BE2C (cell line): ENCODE results near the gene MFSD1.

Experiments
- DNase-seq: peaks from one replicate; pipeline ENCODE4 v3.0.0-alpha.2; 2020
- H3K27me3 ChIP-seq: fragments of 250-450 bp; sonication (Bioruptor Pico); 2 replicates; pipeline ENCODE4 v1.5.1; 2020; ENCODE audit warnings: mild to moderate bottlenecking
- H3K36me3 ChIP-seq: fragments of 250-450 bp; sonication (Bioruptor Pico); 2 replicates; pipeline ENCODE4 v1.5.1; 2020; ENCODE audit warnings: mild to moderate bottlenecking
- H3K4me1 ChIP-seq: fragments of 250-450 bp; sonication (Bioruptor Pico); 2 replicates; pipeline ENCODE4 v1.5.1; 2020
- H3K4me3 ChIP-seq: 2 replicates; pipeline ENCODE4 v1.5.1; 2011; ENCODE audit warnings: low read depth, low read length
- H3K9me3 ChIP-seq: fragments of 250-450 bp; sonication (Bioruptor Pico); 2 replicates; pipeline ENCODE4 v1.5.1; 2020
- TF ChIP-seq, protein P1 (sequence below): IDR thresholded peaks from 2 replicates; pipeline ENCODE4 v1.5.1; 2012; ENCODE audit warnings: mild to moderate bottlenecking, low read depth, low read length

Gene MFSD1

DNA sequence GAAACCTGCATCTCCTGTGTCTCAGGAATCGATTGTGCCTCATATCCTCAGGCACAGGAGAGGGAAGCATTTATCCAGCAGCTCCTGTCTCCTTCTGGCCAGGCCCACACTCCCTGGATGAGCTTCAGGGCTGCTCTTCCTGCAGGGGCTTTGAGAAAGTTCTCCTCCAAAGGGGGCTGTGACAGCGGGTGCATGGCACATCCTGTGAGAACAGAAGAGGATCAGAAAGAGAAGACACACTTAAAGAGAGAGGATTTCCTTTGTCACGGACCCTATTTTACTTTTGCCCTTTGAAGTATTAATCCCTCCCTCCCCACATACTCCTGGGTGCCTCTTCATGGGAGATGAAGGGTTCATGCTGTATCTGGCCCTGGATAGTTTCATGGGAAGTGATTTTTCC, 46.0 kb downstream of the MFSD1 start:
- peaks cover 3% of the 10 kb centered on the region; the same call in 1 of the 2 replicates for H3K27me3 ChIP-seq
- no peak overlapping the region for H3K4me3 ChIP-seq
- no peaks in the 10 kb centered on the region for H3K36me3 ChIP-seq
- DNase-seq = no peak
- no peaks in the 10 kb centered on the region for H3K9me3 ChIP-seq
- TF ChIP-seq, protein P1, sequence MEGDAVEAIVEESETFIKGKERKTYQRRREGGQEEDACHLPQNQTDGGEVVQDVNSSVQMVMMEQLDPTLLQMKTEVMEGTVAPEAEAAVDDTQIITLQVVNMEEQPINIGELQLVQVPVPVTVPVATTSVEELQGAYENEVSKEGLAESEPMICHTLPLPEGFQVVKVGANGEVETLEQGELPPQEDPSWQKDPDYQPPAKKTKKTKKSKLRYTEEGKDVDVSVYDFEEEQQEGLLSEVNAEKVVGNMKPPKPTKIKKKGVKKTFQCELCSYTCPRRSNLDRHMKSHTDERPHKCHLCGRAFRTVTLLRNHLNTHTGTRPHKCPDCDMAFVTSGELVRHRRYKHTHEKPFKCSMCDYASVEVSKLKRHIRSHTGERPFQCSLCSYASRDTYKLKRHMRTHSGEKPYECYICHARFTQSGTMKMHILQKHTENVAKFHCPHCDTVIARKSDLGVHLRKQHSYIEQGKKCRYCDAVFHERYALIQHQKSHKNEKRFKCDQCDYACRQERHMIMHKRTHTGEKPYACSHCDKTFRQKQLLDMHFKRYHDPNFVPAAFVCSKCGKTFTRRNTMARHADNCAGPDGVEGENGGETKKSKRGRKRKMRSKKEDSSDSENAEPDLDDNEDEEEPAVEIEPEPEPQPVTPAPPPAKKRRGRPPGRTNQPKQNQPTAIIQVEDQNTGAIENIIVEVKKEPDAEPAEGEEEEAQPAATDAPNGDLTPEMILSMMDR = no peak
- no peaks in the 10 kb centered on the region for H3K4me1 ChIP-seq

DNA sequence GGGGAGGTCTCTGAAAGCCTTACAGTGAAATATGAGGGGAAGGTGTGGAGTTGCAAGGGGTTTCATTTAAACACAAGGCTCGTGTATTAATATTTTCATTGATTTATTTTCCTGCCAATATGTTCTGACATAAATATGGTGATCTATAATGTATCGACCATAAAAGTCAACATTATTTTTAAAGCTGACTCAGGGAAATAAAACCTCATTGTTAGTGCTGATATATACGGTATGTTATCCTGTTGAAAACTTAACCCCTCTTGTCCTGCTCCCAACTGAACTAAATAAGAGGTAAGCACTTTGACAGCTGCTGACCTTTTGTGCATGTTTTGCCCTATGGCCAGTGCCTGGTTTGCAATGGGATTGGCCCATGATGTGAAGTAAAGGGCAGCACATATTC, 47.9 kb downstream of the MFSD1 start:
- DNase-seq = no peak
- Histone ChIP-seq H3K4me3 (no peak overlapping the region), H3K9me3 (no peaks in the 10 kb centered on the region), H3K4me1 (no peaks in the 10 kb centered on the region), H3K27me3 (peaks cover 3% of the 10 kb centered on the region; the same call in 1 of the 2 replicates), H3K36me3 (no peaks in the 10 kb centered on the region)
- TF ChIP-seq, protein P1 = no peak

DNA sequence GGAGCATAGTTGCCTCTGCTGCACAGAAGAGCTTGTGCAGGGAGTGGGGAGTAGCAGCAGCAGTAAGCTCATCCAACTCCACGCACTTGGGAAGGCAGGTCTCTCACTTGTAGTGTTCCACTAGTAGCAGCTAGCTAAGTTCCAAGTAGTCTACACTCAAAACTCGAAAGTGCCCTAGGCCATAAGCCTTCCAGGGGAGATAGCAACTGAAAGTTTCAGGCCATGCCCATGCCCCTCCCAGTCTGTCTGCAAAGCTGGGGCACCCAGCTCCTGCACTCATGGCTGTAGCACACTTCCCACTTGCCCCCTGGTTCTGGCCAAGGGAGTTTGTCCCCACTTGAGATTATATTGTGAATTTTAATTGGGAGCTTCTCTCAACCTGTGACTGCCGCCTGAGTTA, 57.5 kb downstream of the MFSD1 start:
- no peak for DNase-seq
- TF ChIP-seq, protein P1 = no peak

DNA sequence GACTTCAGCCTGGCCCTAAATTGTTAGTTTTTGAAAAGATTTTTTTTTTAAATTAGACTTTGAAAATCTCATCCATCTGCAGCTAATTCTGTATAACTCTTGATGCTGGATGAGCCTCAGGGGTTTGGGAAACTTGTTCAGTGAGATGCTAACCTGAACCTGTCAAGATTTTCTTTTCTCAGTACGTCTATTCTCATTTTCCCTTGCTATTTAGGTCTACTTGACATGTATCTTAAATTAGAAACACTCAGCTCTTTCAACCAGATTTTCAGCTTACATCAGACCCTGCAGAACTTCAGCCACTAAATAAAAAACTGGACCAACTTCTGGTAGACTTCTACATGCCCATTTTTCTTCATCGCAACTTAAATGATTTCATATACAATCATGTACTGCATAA, 61.4 kb downstream of the MFSD1 start:
- DNase-seq = no peak
- Histone ChIP-seq H3K27me3 (no peaks in the 10 kb centered on the region; the same call in 1 of the 2 replicates), H3K4me3 (no peak overlapping the region), H3K36me3 (no peaks in the 10 kb centered on the region), H3K4me1 (no peaks in the 10 kb centered on the region), H3K9me3 (no peaks in the 10 kb centered on the region)
- TF ChIP-seq, protein P1 = no peak

More for the DNA sequence above, 57.5 kb downstream of the MFSD1 start:
- Histone ChIP-seq H3K27me3 (no peaks in the 10 kb centered on the region), H3K4me1 (no peaks in the 10 kb centered on the region), H3K4me3 (no peak overlapping the region), H3K36me3 (no peaks in the 10 kb centered on the region), H3K9me3 (no peaks in the 10 kb centered on the region)

DNA sequence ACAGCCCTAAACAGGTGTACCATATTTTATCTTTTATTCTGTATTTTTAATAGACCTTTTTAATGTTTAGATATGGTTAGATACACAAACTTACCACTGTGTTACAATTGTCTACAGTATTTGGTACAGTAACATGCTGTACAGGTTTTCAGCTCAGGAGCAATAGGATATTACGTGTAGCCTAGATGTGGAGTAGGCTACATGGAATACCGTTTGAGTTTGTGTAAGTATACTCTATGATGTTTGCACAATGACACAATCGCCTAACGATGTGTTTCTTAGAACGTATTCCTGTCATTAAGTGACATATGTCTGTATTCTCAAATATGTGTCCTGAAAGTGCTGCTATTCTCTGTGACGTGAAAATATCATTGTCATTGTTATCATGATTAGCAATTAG, 62.6 kb downstream of the MFSD1 start:
- H3K27me3 ChIP-seq = peaks cover 4% of the 10 kb centered on the region
- H3K4me3 ChIP-seq = no peak overlapping the region
- DNase-seq = no peak
- no peaks in the 10 kb centered on the region for H3K4me1 ChIP-seq
- no peaks in the 10 kb centered on the region for H3K36me3 ChIP-seq
- H3K9me3 ChIP-seq = no peaks in the 10 kb centered on the region
- TF ChIP-seq, protein P1 = no peak

DNA sequence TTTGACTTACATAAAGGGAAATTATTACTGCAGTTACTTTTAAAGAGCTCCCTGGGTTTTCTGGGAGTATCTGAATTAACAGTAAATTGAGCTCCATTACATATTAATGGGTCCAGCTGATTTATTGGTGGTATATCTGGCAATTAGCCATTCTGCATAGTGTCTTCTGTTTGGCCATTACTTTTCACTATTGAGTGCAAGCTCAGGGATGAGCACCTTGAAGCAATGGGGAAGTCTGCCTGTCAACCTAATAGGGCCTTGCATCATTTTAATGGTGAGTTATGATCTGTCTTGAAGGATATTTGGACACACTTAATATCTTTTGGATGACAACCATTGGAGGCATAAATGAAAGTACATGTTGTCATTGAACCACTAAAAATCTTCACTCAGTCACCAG, 73.8 kb downstream of the MFSD1 start:
- no peak overlapping the region for H3K4me3 ChIP-seq
- H3K9me3 ChIP-seq = no peaks in the 10 kb centered on the region
- no peaks in the 10 kb centered on the region for H3K36me3 ChIP-seq
- no peak for DNase-seq
- H3K4me1 ChIP-seq = no peaks in the 10 kb centered on the region
- peaks cover 3% of the 10 kb centered on the region; the same call in 1 of the 2 replicates for H3K27me3 ChIP-seq
- TF ChIP-seq, protein P1 = no peak
